GM19035 (cell line): ENCODE results near the gene RINL.
A peak's percentile ranks its signal among the peaks of the same experiment; 100 is the strongest.
"Not testable (repeated sequence)": the region's sequence is repeated elsewhere in the genome, so short reads cannot be mapped to it uniquely, and the experiment has no call there.

Experiments used
- ATAC-seq: cut with Tn5 transposase; IDR thresholded peaks from one replicate; pipeline ENCODE4 v1.9.1; 2021; ENCODE audit not compliant: unreplicated experiment

Gene RINL

DNA sequence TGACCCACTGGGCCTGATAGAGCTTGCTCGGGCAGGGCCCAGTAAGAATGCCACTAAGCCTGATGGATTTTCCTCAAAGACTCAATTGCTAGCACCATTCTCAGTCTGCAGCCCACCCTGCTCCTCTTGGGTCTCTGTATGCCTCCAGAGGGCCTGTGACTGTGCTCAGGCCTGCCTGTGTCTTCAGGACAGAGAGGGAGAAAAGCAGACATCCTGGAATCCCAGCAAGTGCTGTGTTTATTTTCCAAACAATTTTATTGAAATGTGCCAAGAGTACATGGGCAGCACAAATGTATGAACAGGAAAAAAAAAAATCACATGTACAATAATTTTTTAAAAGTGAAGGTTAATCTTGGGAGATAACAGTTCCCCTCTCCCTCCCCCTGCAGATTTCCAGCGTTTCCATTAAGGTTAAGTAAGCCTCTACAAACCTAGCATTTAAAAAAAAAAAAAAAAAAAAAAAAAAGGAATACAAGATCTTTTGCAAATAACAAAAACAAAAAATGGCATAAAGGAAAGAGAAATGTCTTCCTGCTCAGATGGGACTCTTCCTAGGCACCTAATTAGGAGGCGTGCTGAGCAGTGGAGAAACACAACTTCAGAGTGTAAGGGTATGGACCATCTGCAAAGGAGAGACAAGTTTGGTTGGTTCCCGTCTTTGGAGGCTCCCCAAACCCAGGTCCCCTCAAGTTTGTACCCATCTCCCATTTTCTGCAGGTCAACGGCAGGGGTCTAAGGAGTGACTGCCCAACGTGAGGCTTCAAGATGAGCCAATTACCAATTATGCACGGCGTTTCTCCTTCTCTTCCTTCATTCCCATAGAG, 41.7 kb downstream of the RINL start:
- ATAC-seq, result no peak

DNA sequence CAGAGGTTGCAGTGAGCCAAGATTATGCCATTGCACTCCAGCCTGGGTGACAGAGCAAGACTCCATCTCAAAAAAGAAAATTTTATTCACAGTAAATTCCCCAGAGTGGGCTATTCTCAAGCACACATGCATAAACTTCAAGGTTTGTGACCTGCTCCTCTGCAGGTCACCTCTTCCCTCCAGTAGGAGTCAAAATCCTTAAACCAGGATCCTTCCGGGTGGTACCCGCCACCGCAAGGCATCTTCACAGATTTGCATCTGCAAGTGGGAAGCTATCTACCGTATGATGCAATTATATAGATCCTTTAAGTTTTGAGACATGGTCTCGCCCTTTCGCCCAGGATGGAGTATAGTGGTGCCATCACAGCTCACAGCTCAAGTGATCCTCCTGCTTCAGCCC, 43.5 kb downstream of the RINL start:
- ATAC-seq, result no peak

- ATAC-seq, result no peak
Measured at GRCh38 chr19:38834104-38834490, 44.0 kb downstream of the RINL start.

DNA sequence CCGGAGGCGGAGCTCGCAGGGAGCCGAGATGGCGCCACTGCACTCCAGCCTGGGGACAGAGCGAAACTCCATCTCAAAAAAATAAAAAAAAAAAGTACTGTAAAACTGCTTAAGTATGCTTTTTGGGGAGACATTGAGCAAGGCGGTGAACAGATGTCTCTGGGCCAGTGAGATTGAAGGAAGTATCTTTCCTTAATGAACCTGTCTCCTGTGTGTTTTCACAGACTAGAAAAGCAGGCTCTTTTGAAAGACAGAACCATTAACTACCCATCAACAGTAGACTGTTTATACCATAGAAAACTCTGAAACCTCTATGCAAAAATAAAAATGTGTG, 45.0 kb downstream of the RINL start:
- ATAC-seq, result no peak

- ATAC-seq, result peak; percentile 51
Measured at GRCh38 chr19:38831142-38831605, 46.9 kb downstream of the RINL start.

GRCh38 chr19:38830039-38830733, 47.9 kb downstream of the RINL start:
- ATAC-seq, result no peak

- not testable (repeated sequence) for ATAC-seq
Measured at GRCh38 chr19:38829203-38829602, 48.9 kb downstream of the RINL start.

DNA sequence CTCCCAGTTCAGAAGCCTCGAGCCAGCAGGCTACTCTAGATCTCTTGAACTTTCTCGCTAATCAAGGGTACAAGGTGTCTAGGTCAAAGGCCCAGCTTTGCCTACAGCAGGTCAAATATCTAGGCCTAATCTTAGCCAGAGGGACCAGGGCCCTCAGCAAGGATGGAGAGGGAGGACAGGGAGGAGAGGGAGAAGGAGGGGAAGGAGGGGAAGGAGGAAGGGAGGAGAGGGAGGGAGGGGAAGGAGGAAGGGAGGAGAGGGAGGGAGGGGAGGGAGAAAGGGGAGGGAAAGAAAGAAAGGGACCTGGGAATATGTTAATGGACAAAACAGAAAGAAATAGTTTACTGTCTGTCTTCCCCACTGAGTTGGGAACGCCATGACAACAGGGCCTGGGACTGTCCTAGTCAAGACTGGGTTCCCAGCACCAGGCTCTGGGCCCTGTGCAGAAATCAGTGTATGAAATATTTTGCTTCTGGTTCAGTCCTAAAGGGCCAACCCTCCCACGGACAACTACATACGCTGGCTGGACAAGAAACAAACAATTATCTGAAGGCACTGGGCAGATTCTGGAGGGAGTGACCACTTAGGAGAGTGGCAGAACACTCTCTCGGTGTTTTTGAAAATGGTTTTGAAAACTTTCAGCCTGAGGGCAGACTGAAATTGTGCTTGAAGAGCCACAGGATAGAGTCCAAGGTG, 51.1 kb downstream of the RINL start:
- no peak for ATAC-seq

DNA sequence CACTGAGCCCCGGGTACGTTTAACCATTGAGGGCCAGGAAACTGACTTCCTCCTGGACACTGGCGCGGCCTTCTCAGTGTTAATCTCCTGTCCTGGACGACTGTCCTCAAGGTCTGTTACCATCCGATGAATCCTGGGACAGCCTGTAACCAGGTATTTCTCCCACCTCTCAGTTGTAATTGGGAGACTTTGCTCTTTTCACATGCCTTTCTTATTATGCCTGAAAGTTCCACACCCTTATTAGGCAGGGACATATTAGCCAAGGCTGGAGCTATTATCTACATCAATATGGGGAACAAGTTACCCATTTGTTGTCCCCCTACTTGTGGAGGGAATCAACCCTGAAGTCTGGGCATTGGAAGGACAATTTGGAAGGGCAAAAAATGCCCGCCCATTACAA, 52.1 kb downstream of the RINL start:
- not testable (repeated sequence) for ATAC-seq

DNA sequence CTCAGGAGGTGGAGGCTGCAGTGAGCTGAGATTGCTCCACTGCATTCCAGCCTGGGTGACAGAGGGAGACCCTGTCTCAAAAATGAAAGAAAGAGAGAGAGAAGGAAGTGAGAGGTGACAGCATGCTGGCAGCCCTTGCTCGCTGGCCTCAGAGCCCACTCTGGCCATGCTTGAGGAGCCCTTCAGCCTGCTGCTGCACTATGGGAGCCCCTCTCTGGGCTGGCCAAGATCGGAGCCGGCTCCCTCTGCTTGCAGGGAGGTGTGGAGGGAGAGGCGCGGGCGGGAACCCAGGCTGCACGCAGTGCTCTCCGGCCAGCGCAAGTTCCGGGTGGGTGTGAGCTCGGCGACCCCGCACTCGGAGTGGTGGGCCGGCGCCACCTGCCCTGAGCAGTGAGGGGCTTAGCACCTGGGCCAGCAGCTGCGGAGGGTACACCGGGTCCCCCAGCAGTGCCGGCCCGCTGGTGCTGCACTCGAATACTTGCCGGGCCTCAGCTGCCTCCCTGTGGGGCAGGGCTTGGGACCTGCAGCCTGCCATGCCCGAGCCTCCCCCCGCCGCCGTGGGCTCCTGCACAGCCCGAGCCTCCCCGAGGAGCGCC, 56.7 kb downstream of the RINL start:
- ATAC-seq, result not testable (repeated sequence)

- ATAC-seq, result no peak
Measured at GRCh38 chr19:38819231-38819920, 58.7 kb downstream of the RINL start.
